A549 (cell line): ENCODE measurements around the gene CDH5. TPM values are rescaled to one million over a fixed set of nuclear protein-coding genes. Genes with fewer than 3 reads are reported as not detected.
A peak's percentile ranks its signal among the peaks of the same experiment; 100 is the strongest.

Experiments
- ATAC-seq, 2 experiments: fragments of 200-7000 bp in 1 of 2; fragments of >200 bp in 1 of 2; cut with Nextera tagmentation in 1 of 2; cut with Tn5 transposase in 1 of 2; 3 replicates each; pipeline versions ENCODE4 v1.8.0 to v1.9.1; 2018 to 2020; ENCODE audit warnings: mild to moderate bottlenecking in 1 of 2, moderate library complexity in 1 of 2
- CTCF ChIA-PET: fragments of 300-600 bp; sonication (Branson Sonifier 250); formaldehyde crosslinking; extraction: SDS; loops from one replicate; lab custom pipeline; 2021; ENCODE audit warnings: antibody characterized with exemption, inconsistent platforms; lab: Yijun Ruan, JAX
- POLR2A ChIA-PET: fragments of 350-600 bp; formaldehyde crosslinking; extraction: SDS; loops from one replicate; lab custom pipeline; 2021; ENCODE audit warnings: antibody characterized with exemption, inconsistent platforms; lab: Yijun Ruan, JAX
- DNase-seq, 2 experiments: peaks; one replicate each; pipeline versions ENCODE4 v3.0.0 to v3.0.0-alpha.2; 2011 to 2016; ENCODE audit warnings: low read depth in 1 of 2, low spot score in 1 of 2
- FAIRE-seq: peaks from 2 replicates; lab custom pipeline; 2011; peaks lifted over from hg19 to GRCh38; lab: Jason Lieb, UNC
- H3K27ac ChIP-seq, 2 experiments: fragments of >200 bp; sonication (Bioruptor Twin); formaldehyde crosslinking; 3 replicates each; pipeline ENCODE4 v1.5.1; 2016 to 2017
- H3K4me1 ChIP-seq: fragments of >200 bp; sonication (Bioruptor Twin); formaldehyde crosslinking; 3 replicates; pipeline ENCODE4 v1.6.1; 2016
- H3K4me2 ChIP-seq: fragments of >200 bp; sonication (Bioruptor Twin); formaldehyde crosslinking; 3 replicates; pipeline ENCODE4 v1.6.1; 2016
- H3K4me3 ChIP-seq: fragments of >200 bp; sonication (Bioruptor Twin); formaldehyde crosslinking; 3 replicates; pipeline ENCODE4 v1.5.1; 2016
- H3K9me3 ChIP-seq: fragments of >200 bp; sonication (Bioruptor Twin); formaldehyde crosslinking; 3 replicates; pipeline ENCODE4 v1.6.1; 2016
- ATOH8 ChIP-seq: fragments of 250-450 bp; sonication (Bioruptor Pico); IDR thresholded peaks from 2 replicates; pipeline ENCODE4 v1.5.0; 2020; ENCODE audit warnings: low read depth, mild to moderate bottlenecking, moderate library complexity
- BHLHE40 ChIP-seq: IDR thresholded peaks from 2 replicates; pipeline ENCODE4 v1.6.1; 2012; ENCODE audit warnings: low read depth, low read length, inconsistent platforms
- CHD4 ChIP-seq: fragments of 200-600 bp; sonication (generic); IDR thresholded peaks from 2 replicates; pipeline ENCODE4 v1.6.1; 2016; ENCODE audit warnings: antibody characterized with exemption, mild to moderate bottlenecking, borderline replicate concordance
- CTCF ChIP-seq: fragments of >200 bp; sonication (Bioruptor Twin); formaldehyde crosslinking; IDR thresholded peaks from 3 replicates; pipeline ENCODE4 v1.5.1; 2016
- E2F6 ChIP-seq: IDR thresholded peaks from 2 replicates; pipeline ENCODE4 v1.6.1; 2012; ENCODE audit warnings: low read depth, borderline replicate concordance
- FOSB ChIP-seq: fragments of 250-450 bp; sonication (Bioruptor Pico); IDR thresholded peaks from 2 replicates; pipeline ENCODE4 v1.5.0; 2020; ENCODE audit warnings: mild to moderate bottlenecking, moderate library complexity
- FOSL2 ChIP-seq, 2 experiments: fragments of 450-650 bp in 1 of 2; fragments of >200 bp in 1 of 2; sonication (Bioruptor Twin) in 1 of 2; formaldehyde crosslinking; IDR thresholded peaks; 2 replicates each; pipeline versions ENCODE4 v1.5.0 to v1.6.1; 2016 to 2020; ENCODE audit warnings: mild to moderate bottlenecking in 1 of 2, moderate library complexity in 1 of 2
- HDAC2 ChIP-seq: fragments of 200-600 bp; sonication (generic); IDR thresholded peaks from 2 replicates; pipeline ENCODE4 v1.6.1; 2016
- HMGXB4 ChIP-seq: fragments of 250-450 bp; sonication (Bioruptor Pico); IDR thresholded peaks from 2 replicates; pipeline ENCODE4 v1.5.0; 2021; ENCODE audit warnings: mild to moderate bottlenecking, moderate library complexity, borderline replicate concordance
- HOXB5 ChIP-seq: fragments of 250-450 bp; sonication (Bioruptor Pico); IDR thresholded peaks from 2 replicates; pipeline ENCODE4 v1.5.0; 2020; ENCODE audit warnings: mild to moderate bottlenecking, moderate library complexity
- JUN ChIP-seq, 2 experiments: fragments of >200 bp; sonication (Bioruptor Twin); formaldehyde crosslinking; IDR thresholded peaks; 2 replicates in 1 of 2; 3 replicates in 1 of 2; pipeline ENCODE4 v1.6.1; 2016 to 2017
- KDM1A ChIP-seq: fragments of 200-600 bp; sonication (generic); IDR thresholded peaks from 2 replicates; pipeline ENCODE4 v1.6.1; 2016; ENCODE audit warnings: low read depth, mild to moderate bottlenecking
- MAZ ChIP-seq: fragments of 150-350 bp; IDR thresholded peaks from 2 replicates; pipeline ENCODE4 v1.6.1; 2014; ENCODE audit warnings: antibody characterized with exemption, low read depth, low read length, borderline replicate concordance
- NFE2L2 ChIP-seq: fragments of 150-350 bp; conservative IDR thresholded peaks from 2 replicates; pipeline ENCODE4 v1.6.1; 2014; ENCODE audit warnings: low read length
- NPAS2 ChIP-seq: fragments of 250-450 bp; sonication (Bioruptor Pico); IDR thresholded peaks from 2 replicates; pipeline ENCODE4 v1.8.0; 2022; ENCODE audit warnings: mild to moderate bottlenecking, moderate library complexity, borderline replicate concordance
- POLR2AphosphoS2 ChIP-seq: conservative IDR thresholded peaks from 2 replicates; pipeline ENCODE4 v1.6.1; 2012; ENCODE audit warnings: low read length, improper control_type of control experiment, inconsistent platforms
- RARB ChIP-seq: fragments of 250-450 bp; sonication (Bioruptor Pico); IDR thresholded peaks from 2 replicates; pipeline ENCODE4 v1.8.0; 2021; ENCODE audit warnings: mild to moderate bottlenecking, moderate library complexity
- RNF2 ChIP-seq: fragments of 200-600 bp; sonication (generic); IDR thresholded peaks from 2 replicates; pipeline ENCODE4 v1.6.1; 2016; ENCODE audit warnings: low read depth, mild to moderate bottlenecking, antibody characterized with exemption, moderate library complexity, borderline replicate concordance
- USF2 ChIP-seq: fragments of 450-650 bp; IDR thresholded peaks from 2 replicates; pipeline ENCODE4 v1.6.1; 2014; ENCODE audit warnings: antibody characterized with exemption
- WGBS: methylation state at CpG from one replicate; pipeline ENCODE4 v1.1.6; 2017; ENCODE audit errors: missing lambda C conversion rate; 5-methylcytosine and 5-hydroxymethylcytosine counted together
- polyA plus RNA-seq, 4 experiments: library from polyadenylated mRNA; depleted of rRNA in 3 of 4; stranded (reverse); fragments of >200 nt; fragmentation: RNase III in 1 of 4; extraction: RNeasy Plus Mini Kit Qiagen cat#74134 plus additional on column Dnase treatment in 1 of 4; gene quantifications; 2 replicates in 3 of 4; 3 replicates in 1 of 4; pipeline ENCODE4 v1.2.3, GENCODE V29; 2011 to 2017

Gene CDH5
- polyA plus RNA-seq, 2 of the 4 experiments (the other 2 are of a cell fraction), result 0.01 TPM; not detected in 1

GRCh38 chr16:66373667-66374066 lies 7.2 kb downstream of the CDH5 start:
- POLR2A ChIA-PET, result no interaction called here

GRCh38 chr16:66374176-66374575 lies 7.7 kb downstream of the CDH5 start:
- DNase-seq, result no peak
- peak; percentile 9 to 40; a peak in 4 of 6 replicates for ATAC-seq
- Histone ChIP-seq H3K27ac (no peak overlapping the region), H3K4me3 (no peak overlapping the region), H3K4me1 (0 out of 3 replicates have a peak, but pooled peaks cover 5% of the 10 kb centered on the region), H3K9me3 (no peaks in the 10 kb centered on the region), H3K4me2 (no peak overlapping the region)
- WGBS, result 59% methylated on average over 7 of the region's 7 CpGs
- ChIA-PET CTCF (no interaction called here), POLR2A (no interaction called here)
- FAIRE-seq, result no peak
- TF ChIP-seq CHD4 (no peak), NPAS2 (no peak), ATOH8 (CRISPR knock-in tag) (no peak), FOSL2 (IDR thresholded peaks at IDR 0.05) (no peak), FOSL2 (CRISPR knock-in tag; IDR thresholded peaks at IDR 0.05) (no peak), FOSB (CRISPR knock-in tag) (no peak), E2F6 (no peak), HMGXB4 (CRISPR knock-in tag) (no peak), BHLHE40 (no peak), JUN (IDR thresholded peaks at IDR 0.05) (no peak)

More at GRCh38 chr16:66373667-66374066, 7.2 kb downstream of the CDH5 start:
- Histone ChIP-seq H3K4me1 (no peaks in the 10 kb centered on the region), H3K27ac (no peak overlapping the region), H3K4me2 (no peak overlapping the region), H3K9me3 (no peaks in the 10 kb centered on the region), H3K4me3 (no peak overlapping the region)
- no peak for FAIRE-seq
- no peak for DNase-seq
- CTCF ChIA-PET, result interaction anchor here (1.4 kb wide), 1 partner anchor 10 kb away, joined by 5 read pairs; no protein-coding TSS in a partner anchor
- TF ChIP-seq NFE2L2, result no peak
- TF ChIP-seq MAZ, result no peak
- TF ChIP-seq CTCF, result no peak
- no peak for TF ChIP-seq RNF2
- TF ChIP-seq NPAS2, result no peak
- no peak for TF ChIP-seq FOSB (CRISPR knock-in tag)
- no peak for TF ChIP-seq HDAC2
- no peak for ATAC-seq
- 64% methylated on average over 5 of the region's 5 CpGs for WGBS

- WGBS, result 85% methylated on average over 9 of the region's 9 CpGs
- Histone ChIP-seq H3K27ac (no peak overlapping the region), H3K9me3 (no peaks in the 10 kb centered on the region), H3K4me2 (no peak overlapping the region), H3K4me3 (no peak overlapping the region), H3K4me1 (0 out of 3 replicates have a peak, but pooled peaks cover 5% of the 10 kb centered on the region)
- DNase-seq (no peak), ATAC-seq (no peak), FAIRE-seq (no peak)
- TF ChIP-seq HOXB5, result no peak
- no peak for TF ChIP-seq POLR2AphosphoS2
- no peak for TF ChIP-seq KDM1A
- TF ChIP-seq RARB (CRISPR knock-in tag), result no peak
- TF ChIP-seq USF2, result no peak
- ChIA-PET CTCF (interaction anchor here (2.6 kb wide), 1 partner anchor 18 kb away, joined by 17 read pairs; no protein-coding TSS in a partner anchor), POLR2A (no interaction called here)
These were observed 9.0 kb downstream of the CDH5 start for GRCh38 chr16:66375451-66375850.
